Measurements from ENCODE around the gene AKR1D1.
"Not testable (repeated sequence)": the region's sequence is repeated elsewhere in the genome, so short reads cannot be mapped to it uniquely, and the experiment has no call there.

The AKR1D1 gene

DNA sequence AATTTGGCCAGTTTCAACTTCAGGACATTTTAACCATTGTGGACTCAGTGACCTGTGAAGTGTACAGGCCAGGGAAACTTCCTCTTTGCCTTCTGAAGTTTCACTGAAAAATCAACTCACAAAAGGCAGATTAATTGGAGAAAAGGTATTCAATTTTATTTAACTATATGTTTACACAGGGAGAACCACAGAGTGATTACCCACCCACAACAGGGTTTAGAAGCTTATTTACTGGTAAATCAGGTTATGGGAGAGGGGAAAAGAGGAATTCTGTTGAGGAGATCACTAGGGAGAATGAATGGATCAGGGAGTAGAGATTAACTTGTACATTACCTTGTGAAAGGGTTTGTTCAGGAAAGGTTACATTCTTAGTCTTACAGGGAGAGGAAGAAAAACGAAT is 1.7 kb upstream of the AKR1D1 start:
- DNase-seq = no peak

- DNase-seq = no peak
Measured at GRCh38 chr7:138075350-138075749, 909 bp upstream of the AKR1D1 start.

DNA sequence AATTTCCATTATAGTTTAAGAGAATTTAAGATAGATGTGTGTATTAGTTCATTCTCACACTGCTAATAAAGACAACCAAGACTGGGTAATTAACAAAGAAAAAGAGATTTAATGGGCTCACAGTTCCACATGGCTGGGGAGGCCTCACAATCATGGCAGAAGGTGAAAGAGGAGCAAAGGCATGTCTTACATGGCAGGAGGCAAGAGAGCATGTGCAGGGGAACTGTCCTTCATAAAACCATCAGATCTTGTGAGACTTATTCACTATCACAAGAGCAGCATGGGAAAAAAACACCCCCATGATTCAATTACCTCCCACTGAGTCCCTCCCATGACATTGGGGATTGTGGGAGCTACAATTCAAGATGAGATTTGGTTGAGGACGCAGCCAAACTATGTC is 473 bp upstream of the AKR1D1 start:
- DNase-seq = not testable (repeated sequence)

DNA sequence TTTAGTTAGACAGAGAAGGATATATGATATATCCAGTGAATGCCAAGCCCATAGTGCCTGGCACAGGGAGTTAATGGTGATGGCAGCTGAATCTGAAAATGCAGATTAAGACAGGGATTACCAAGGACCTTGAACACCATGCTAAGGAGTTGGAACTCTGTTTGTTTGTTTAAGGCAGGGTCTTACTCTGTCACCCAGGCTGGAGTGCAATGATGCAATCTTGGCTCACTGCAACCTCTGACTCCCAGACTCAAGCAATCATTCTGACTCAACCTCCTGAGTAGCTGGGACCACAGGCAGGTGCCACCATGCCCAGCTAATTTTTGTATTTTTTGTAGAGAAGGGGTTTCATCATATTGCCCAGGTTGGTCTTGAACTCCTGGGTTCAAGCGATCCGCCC is 1.6 kb downstream of the AKR1D1 start:
- DNase-seq = no peak

DNA sequence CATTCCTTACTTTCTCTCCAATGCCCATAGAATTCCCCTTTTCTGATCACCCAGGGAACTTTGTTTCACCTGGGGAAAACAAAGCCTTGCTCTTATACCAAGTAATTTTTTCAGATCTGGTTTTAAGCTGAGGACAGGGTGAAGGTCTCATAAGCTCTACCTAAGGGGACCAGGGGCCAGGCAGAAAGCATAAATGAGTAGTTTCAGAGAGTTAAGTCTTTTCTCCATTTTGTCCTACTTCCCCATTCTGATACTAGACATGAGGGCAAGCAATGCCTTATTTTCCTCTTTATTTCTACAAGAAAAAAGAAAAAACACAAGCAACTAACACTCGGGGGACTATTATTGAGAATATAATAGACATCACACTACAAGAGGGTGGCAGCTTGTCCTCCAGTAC is 2.9 kb downstream of the AKR1D1 start:
- no peak for DNase-seq

DNA sequence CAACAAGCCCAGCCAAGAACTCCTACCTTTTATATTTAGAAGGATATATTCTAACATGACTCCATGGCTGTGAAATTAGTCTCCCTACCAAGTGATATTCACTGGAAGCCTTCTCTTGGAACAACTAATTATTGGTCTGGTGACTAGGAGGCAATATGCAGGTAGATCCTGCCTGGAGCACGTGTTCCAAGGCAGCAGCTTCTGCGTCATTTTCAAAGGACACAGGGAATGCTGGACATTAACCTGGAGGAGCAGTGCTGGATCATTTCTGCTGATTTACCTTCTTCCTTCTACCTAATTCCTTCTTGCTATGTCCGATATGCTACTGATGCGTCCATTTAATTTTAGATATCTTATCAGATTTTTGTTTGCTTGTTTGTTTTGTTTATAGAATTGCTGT is 5.6 kb downstream of the AKR1D1 start:
- DNase-seq = no peak

- no peak for DNase-seq
Measured at GRCh38 chr7:138083859-138084258, 7.6 kb downstream of the AKR1D1 start.

GRCh38 chr7:138086563-138087270 is 10.5 kb downstream of the AKR1D1 start:
- DNase-seq = no peak

DNA sequence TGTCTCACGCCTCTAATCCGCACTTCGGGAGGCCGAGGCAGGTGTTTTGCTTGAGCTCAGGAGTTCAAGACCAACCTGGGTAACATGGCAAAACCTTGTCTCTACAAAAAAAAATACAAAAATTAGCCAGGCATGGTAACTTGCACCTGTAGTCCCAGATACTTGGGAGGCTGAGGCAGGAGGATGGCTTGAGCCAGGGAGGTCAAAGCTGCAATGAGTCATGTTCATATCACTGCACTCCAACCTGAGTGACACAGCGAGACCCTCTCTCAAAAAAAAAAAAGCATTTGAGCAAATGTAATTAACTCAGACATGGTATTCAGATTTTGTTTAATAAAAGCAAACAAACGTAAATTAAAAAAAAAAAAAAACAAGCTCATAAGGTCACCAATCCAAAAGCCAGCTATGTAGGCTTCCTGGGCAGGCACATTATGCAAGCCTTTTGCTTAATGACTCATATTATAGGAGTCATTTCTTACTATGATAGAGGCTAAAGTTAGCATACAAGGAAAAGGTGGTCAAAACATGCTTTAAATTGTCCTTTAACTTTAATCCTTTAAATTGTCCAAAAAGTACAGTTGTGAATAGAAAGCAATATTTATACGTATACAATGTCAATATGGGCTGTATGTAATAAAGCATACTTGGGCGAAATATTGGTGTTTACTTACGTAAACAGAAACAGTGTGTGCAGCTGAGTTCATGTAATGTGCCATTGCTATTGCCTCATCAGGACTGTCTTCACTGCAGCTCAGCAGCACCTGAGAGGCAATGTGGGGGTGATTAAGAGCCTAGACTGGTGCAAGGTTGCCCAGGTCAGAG is 13.0 kb downstream of the AKR1D1 start:
- DNase-seq = no peak

- DNase-seq = no peak
Measured at GRCh38 chr7:138091032-138091431, 14.8 kb downstream of the AKR1D1 start.

DNA sequence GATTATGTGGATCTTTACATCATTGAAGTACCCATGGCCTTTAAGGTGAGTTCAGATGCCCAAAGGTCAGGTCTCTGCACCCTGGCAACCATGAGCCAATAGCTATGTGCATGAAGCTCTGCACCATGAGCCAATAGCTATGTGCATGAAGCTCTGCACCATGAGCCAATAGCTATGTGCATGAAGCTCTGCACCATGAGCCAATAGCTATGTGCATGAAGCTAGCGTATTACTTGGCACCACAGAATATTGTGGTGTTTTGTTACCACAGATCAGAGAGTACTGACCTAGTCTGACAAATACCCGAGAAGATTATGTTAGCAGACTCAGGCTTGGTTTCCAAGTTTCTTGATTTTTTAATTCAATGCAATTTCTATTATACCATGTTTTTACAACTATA is 15.6 kb downstream of the AKR1D1 start:
- DNase-seq = not testable (repeated sequence)

GRCh38 chr7:138092486-138093028 is 16.3 kb downstream of the AKR1D1 start:
- no peak for DNase-seq

- no peak for DNase-seq
Measured at GRCh38 chr7:138095972-138096935, 20.0 kb downstream of the AKR1D1 start.

- no peak for DNase-seq
Measured at GRCh38 chr7:138097064-138097741, 20.9 kb downstream of the AKR1D1 start.

- DNase-seq = no peak
Measured at GRCh38 chr7:138099813-138100212, 23.6 kb downstream of the AKR1D1 start.

- no peak for DNase-seq
Measured at GRCh38 chr7:138105221-138105620, 29.0 kb downstream of the AKR1D1 start.

GRCh38 chr7:138115047-138115446 is 38.8 kb downstream of the AKR1D1 start:
- no peak for DNase-seq

GRCh38 chr7:138116141-138116540 is 39.9 kb downstream of the AKR1D1 start:
- no peak for DNase-seq

- no peak for DNase-seq
Measured at GRCh38 chr7:138116892-138117291, 40.6 kb downstream of the AKR1D1 start.

DNA sequence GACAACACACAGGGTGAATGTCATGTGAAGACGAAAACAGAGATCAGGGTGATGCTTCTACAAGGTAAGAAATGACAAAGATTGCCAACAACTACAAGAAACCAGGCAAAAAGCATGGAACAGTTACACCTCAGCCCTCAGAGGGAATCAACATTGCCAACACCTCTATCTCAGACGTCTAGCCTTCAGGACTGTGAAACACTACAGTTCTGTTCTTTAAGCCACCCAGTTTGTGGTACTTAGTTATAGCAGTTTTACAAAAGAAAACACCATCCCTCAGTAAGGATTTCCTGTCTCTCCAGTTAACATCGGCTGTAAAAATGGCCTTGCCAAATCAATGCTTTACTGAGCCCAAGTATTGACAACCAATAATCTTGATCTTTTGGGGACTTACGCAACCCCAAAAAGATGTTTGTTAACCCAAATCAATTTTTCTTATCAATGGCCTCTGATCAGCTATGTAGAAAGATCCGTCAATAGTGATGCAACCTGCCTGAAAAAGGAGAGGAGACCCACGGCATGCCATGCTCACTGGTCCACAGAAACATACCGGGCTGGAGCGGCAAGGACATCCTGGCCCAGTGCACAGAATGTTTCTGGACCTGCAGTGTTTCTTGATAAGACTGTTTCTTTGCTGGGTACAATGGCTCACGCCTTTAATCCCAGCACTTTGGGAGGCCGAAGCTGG is 44.0 kb downstream of the AKR1D1 start:
- no peak for DNase-seq

- DNase-seq = no peak
Measured at GRCh38 chr7:138122162-138122561, 45.9 kb downstream of the AKR1D1 start.

- no peak for DNase-seq
Measured at GRCh38 chr7:138125119-138125518, 48.9 kb downstream of the AKR1D1 start.

Measured in activated CD8-positive, alpha-beta memory T cell treated with anti-CD3 and anti-CD28 coated beads, Interleukin-2, amount 50 U/mL, for 48 hours (primary cell).